Measurements from ENCODE around the gene THSD8.

GRCh38 chr19:12792853-12793289 is 9.0 kb upstream of the THSD8 start:
- TF ChIP-seq, protein P1, sequence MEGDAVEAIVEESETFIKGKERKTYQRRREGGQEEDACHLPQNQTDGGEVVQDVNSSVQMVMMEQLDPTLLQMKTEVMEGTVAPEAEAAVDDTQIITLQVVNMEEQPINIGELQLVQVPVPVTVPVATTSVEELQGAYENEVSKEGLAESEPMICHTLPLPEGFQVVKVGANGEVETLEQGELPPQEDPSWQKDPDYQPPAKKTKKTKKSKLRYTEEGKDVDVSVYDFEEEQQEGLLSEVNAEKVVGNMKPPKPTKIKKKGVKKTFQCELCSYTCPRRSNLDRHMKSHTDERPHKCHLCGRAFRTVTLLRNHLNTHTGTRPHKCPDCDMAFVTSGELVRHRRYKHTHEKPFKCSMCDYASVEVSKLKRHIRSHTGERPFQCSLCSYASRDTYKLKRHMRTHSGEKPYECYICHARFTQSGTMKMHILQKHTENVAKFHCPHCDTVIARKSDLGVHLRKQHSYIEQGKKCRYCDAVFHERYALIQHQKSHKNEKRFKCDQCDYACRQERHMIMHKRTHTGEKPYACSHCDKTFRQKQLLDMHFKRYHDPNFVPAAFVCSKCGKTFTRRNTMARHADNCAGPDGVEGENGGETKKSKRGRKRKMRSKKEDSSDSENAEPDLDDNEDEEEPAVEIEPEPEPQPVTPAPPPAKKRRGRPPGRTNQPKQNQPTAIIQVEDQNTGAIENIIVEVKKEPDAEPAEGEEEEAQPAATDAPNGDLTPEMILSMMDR (IDR thresholded peaks at IDR 0.05): no peak
- no peak for TF ChIP-seq POLR2A (IDR thresholded peaks at IDR 0.05)
